Fibroblast of villous mesenchyme (primary cell): Measurements from ENCODE around the gene OTUB2. TPM values are rescaled to one million over a fixed set of nuclear protein-coding genes. Genes with fewer than 3 reads are reported as not detected.

Experiments
- DNase-seq: peaks from one replicate; pipeline ENCODE4 v3.0.0-alpha.2; 2010; ENCODE audit warnings: low read depth
- H3K4me3 ChIP-seq: 2 replicates; pipeline ENCODE4 v1.5.1; 2011; ENCODE audit warnings: low read depth, mild to moderate bottlenecking, low read length
- CTCF ChIP-seq: IDR thresholded peaks from 2 replicates; pipeline ENCODE4 v1.5.1; 2012; ENCODE audit warnings: low read depth, mild to moderate bottlenecking, low read length; ENCODE audit not compliant: insufficient read depth
- total RNA-seq: library from RNA; depleted of rRNA; stranded (reverse); fragments of >200 nt; gene quantifications from 2 replicates; pipeline ENCODE4 v1.2.3, GENCODE V29; 2012

Gene OTUB2
- total RNA-seq, 1 donor = 1.3 TPM

GRCh38 chr14:93987815-93988476 is 38.2 kb upstream of the OTUB2 start:
- no peak for DNase-seq
- H3K4me3 ChIP-seq = no peak overlapping the region
- TF ChIP-seq CTCF = no peak

- no peak for DNase-seq
- H3K4me3 ChIP-seq = no peak overlapping the region
- no peak for TF ChIP-seq CTCF
Observed at GRCh38 chr14:93989939-93990338, 36.2 kb upstream of the OTUB2 start.

GRCh38 chr14:93991212-93991611 is 34.9 kb upstream of the OTUB2 start:
- H3K4me3 ChIP-seq = no peak overlapping the region
- DNase-seq = no peak
- no peak for TF ChIP-seq CTCF

GRCh38 chr14:93991649-93992048 is 34.5 kb upstream of the OTUB2 start:
- DNase-seq = no peak
- TF ChIP-seq CTCF = no peak
- H3K4me3 ChIP-seq = no peak overlapping the region

GRCh38 chr14:93993382-93993781 is 32.8 kb upstream of the OTUB2 start:
- no peak for TF ChIP-seq CTCF
- no peak overlapping the region for H3K4me3 ChIP-seq
- no peak for DNase-seq

- no peak overlapping the region for H3K4me3 ChIP-seq
- TF ChIP-seq CTCF = no peak
- DNase-seq = no peak
Observed at GRCh38 chr14:93994919-93995682, 31.0 kb upstream of the OTUB2 start.
